ENCODE data around the gene ZC3H18.

The ZC3H18 gene

GRCh38 chr16:88599092-88599733, 29.0 kb downstream of the ZC3H18 start:
- TF ChIP-seq ZFX (IDR thresholded peaks at IDR 0.05) = no peak
- TF ChIP-seq CTCF (conservative IDR thresholded peaks at IDR 0.05) = no peak
- no peak overlapping the region for H3K27ac ChIP-seq

GRCh38 chr16:88599825-88600538, 29.8 kb downstream of the ZC3H18 start:
- no peak overlapping the region for H3K27ac ChIP-seq
- TF ChIP-seq ZFX (IDR thresholded peaks at IDR 0.05) (no peak), CTCF (conservative IDR thresholded peaks at IDR 0.05) (no peak)

GRCh38 chr16:88600539-88600896, 30.3 kb downstream of the ZC3H18 start:
- no peak overlapping the region for H3K27ac ChIP-seq
- TF ChIP-seq CTCF (conservative IDR thresholded peaks at IDR 0.05) (no peak), ZFX (IDR thresholded peaks at IDR 0.05) (no peak)

GRCh38 chr16:88601313-88602036, 31.3 kb downstream of the ZC3H18 start:
- H3K27ac ChIP-seq = no peak overlapping the region
- TF ChIP-seq CTCF (conservative IDR thresholded peaks at IDR 0.05) (no peak), ZFX (IDR thresholded peaks at IDR 0.05) (no peak)

- no peak overlapping the region for H3K27ac ChIP-seq
- TF ChIP-seq CTCF (conservative IDR thresholded peaks at IDR 0.05) = no peak
- TF ChIP-seq ZFX (IDR thresholded peaks at IDR 0.05) = no peak
These were observed 31.9 kb downstream of the ZC3H18 start for GRCh38 chr16:88602091-88602490.

- TF ChIP-seq CTCF (conservative IDR thresholded peaks at IDR 0.05) (no peak), ZFX (IDR thresholded peaks at IDR 0.05) (no peak)
- no peak overlapping the region for H3K27ac ChIP-seq
These were observed 35.3 kb downstream of the ZC3H18 start for GRCh38 chr16:88605186-88606147.
